HG02885 (cell line): ENCODE measurements around the gene HCFC1.
"Not testable (repeated sequence)": the region's sequence is repeated elsewhere in the genome, so short reads cannot be mapped to it uniquely, and the experiment has no call there.

Source experiments
- ATAC-seq: cut with Tn5 transposase; IDR thresholded peaks from one replicate; pipeline ENCODE4 v1.9.1; 2021; ENCODE audit warnings: mild to moderate bottlenecking; ENCODE audit not compliant: unreplicated experiment, poor library complexity

Gene HCFC1

DNA sequence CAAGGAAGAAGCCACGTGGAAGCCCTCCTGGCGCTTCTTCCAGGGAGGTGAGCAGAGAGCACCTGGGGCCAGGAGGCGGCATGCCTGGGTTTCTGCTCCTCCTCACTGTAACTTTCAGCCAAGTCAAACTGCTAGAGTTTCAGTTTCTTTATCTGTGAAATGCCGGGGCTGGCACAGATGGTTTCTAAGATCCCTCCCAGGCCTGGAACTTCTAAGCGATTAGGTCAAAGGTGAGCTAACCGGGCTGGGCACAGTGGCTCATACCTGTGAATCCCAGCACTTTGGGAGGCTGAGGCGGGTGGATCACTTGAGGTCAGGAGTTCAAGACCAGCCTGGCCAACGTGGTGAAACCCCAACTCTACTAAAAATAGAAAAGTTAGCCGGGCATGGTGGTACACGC, 8.8 kb upstream of the HCFC1 start:
- ATAC-seq, result not testable (repeated sequence)

DNA sequence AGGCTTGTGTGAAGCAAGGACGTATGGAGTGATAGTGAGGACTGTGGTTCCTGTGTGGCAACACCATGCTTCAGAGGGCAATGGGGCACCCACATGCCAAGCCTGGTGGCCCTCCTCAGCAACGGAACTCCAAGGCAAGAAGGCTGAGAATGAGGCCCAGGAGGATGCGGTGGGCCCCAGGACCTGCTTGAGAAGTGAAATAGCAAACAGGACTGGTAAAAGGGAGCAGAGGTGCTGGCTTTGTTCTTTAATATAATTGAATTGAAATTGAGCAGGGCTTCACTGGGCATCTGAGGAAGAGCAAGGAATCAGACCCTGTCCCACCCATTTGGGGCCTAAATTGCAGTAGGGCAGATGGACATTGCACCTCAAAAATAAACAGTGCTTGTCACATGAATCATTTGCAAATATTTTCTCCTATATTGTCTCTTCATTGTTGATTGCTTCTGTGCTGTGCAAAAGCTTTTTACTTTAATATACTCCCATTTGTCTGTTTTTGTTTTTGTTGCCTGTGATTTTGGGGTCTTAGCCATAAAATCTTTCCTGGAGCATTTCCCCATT, 3.2 kb upstream of the HCFC1 start:
- ATAC-seq, result no peak

DNA sequence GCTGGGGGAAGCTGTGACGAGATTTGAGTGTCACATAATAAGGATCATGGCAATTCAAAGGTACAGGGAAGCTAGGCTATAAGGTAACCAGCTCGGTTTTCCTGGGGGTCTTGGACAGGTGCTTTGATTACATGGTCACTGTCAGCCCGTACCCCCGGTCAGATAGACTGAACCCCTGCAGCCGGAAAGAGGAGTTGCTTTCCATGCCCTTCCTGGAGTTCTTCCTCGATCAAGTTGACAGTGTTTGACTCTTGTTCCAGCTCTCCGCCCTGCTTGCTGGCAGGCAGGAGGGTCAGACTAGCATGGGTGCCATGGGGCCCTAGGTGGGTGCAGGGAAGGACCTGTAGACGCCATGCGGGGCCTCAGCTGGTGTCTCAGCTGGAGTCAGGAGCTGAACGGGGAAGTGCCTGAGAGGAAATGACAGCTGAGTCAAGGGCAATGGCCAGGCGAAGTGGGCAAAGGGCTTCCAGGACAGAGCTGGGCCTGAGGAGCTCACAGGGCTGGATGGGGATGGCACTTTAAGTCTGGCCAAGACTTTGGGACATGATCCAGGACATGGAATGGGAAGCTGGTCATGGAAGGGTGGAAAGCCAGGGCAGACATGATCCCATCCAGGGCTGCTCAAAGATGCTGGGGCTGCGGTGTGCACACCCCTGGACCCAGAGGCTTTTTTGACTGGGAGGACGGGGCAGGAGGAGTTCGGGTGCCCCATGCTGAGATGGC, 2.5 kb upstream of the HCFC1 start:
- ATAC-seq, result no peak

DNA sequence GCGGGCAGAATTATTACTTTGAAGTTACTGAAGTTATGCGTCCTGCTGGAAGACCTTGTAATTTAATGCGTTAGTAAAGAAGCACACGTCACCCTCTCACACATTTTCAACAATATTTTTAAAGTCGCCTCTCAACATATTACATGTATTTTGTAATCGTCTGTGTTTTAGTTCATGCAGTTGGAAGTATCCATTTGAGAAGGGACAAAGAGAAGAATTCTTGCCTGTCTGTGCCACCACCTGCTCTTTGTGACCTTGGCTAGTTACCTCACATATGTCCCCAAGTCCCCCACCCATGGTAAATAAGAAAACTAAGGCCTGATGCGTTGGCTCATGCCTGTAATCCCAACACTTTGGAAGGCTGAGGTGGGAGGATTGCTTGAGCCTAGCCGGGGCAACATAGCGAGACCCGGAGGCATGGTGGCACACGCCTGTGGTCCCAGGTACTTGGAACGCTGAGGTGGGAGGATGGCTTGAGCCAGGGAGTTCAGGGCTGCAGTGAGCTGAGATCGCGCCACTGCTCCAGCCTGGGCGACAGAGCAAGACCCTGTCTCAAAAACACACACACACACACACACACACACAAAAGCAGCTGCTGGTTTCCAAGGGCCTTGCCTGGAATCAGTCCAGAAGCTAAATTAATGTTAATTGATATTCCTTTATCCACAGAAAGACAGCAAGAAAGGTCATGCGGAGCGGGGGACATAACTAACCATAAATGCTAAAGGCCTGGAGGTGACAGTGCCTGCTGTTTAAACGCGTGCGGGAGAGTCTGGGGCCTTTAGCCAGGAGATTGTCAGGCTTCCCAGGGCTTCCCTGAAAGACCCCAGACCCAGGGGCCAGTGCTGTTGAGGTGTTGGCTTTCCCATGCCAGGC, 1.7 kb upstream of the HCFC1 start:
- no peak for ATAC-seq

DNA sequence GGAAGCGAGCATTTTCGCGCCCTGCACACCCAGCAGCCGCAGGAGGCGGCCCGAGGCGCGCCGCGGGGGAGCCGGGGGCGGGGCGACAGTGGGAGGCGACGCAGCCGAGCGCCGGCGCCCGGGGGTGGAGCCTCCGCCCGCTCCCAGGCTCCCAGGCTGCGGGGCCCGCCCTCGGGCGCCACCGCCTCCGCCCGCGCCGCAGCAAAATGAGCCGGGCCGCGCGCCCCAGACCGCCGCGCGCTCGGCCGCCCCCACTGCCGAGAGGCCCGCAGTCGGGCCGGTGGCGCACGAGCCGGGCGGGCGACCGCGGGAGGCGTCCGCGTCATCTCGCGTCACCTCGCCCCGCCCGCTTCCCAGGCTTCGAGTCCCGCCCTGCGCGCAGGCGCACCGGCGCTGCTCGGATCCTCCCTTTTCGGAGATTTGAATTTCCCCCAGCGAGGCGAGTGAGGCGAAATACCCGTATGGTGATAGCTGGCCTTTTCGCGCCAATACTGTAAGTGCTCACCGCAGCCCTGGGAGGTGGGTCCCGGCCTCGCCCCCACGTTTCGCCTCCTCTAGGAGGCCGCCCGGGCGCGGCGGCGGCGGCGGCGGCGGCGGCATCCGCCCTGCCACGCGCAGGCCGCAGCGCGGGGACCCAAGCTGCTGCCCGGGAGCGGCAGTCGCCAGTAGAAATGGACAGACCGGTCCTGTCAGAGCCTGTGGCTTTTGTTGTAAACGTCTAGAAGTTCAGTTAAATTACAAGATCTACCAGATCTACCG, 929 bp upstream of the HCFC1 start, which contains the start of gene TMEM187:
Gene TMEM187 (plus strand): TSS at position 387 of the 759 bp plus-strand sequence. CDS start 9,309 bp downstream, outside the sequence.
- ATAC-seq, result peak; percentile 56

DNA sequence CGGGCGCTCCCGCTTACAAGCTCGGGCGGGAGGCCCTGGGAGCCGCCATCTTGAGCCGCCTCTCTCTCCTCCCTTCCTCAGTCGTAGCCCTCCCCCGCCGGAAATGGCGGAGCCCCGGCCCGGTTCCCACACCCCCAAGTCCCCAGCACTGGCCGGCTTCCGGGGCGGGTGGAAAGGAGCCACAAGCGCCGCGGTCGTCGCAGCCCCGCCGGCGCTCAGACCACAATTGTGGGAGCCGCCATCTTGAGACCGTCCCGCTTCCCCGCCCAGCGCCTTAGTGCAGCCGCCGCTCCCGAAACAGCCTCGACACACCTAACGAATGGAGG, 531 bp downstream of the HCFC1 start:
- ATAC-seq, result peak; percentile 40

DNA sequence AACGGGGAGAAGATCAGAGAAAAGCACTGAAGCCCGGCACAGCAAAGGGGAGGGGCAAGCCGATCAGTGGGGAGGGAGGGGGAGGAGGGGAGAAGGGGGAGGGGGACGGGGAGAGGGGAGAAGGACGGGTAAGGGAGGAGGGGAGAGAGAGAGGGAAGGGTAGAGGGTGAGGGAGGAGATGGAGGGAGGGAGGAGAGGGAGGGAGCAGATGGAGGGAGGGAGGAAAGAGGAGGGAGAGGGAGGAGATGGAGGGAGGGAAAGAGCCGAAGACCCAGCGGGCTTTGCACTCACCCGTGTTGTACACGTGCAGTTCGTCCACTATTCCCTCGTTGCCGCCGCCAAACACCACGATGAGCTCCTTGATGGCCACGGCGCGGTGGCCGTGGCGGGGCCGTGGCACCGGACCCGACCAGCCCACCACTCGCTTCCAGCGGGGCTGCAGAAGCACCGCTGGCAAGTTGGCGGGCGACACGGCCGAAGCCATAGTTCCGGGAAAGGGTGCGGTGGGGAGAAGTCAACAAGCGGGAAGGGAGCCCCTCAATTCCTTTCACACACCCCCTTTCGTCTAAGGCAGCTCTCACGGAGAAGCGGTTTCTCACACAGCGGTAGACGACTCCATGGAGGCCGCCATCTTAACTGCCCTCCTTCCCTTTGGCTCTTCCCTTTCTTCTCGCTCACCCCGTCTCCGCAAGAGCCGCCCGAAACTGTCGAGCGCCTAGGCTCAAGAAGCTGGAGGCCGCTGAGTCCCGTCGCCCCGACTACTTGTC, 1.1 kb downstream of the HCFC1 start:
- ATAC-seq, result no peak

DNA sequence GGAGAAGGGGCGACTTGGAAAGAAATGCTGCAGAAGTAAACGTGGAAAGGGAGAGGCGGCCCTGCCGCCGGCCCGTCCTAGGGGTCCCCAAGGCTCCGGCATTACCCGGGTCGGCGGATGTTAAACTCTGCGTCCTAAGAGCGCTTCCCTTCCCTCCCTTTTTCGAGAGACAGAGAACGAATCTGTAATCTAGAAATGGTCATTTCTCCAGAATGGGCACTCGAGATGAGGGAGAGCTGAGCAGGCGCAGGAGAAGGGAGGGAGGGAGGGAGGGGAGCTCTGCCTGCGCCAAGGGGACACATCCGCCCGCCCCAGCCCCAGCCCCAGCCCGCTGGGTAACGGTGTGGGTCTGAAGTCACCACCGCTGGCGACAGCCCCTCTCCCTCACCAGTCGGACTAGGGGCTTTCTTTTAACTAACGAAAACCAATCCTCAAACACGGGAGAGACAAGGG, 1.7 kb downstream of the HCFC1 start:
- ATAC-seq, result no peak

DNA sequence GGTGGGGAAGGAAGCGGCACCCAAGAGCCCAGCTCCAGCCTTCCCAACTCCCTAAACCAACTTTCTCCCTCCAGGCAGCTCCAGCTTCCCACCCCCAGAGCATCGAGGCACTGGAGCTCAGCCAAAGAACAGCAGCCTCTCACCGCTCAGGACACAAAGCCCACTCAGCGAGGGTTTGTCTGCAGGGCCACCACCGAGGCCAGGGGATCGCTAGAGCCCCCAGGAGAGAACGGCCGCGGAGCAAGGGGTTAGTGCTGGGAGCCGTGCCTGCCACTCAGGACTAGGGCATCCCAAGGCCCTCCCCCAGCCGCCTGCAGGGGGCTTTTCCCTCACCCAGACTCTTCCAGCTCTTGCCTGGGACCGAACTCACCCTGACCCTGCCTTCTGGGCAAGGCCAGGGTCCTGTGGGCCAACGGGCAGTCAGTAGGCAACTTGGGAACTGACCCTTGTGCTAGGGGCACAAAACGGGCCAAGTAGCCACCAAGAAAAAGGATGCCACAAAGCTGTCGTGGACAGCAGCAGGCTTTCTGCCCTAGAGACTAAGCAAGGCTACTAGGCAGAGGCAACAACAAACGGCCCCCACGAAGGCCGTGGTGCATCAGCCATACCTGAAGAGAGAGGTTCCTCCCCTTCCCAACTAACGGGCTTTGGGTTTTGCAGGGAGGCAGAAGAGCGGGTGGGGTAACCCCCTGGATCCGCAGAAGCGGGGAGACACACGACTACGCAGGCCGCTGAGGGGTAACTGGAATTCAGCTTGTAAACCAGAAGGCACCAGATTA, 2.3 kb downstream of the HCFC1 start:
- ATAC-seq, result no peak

DNA sequence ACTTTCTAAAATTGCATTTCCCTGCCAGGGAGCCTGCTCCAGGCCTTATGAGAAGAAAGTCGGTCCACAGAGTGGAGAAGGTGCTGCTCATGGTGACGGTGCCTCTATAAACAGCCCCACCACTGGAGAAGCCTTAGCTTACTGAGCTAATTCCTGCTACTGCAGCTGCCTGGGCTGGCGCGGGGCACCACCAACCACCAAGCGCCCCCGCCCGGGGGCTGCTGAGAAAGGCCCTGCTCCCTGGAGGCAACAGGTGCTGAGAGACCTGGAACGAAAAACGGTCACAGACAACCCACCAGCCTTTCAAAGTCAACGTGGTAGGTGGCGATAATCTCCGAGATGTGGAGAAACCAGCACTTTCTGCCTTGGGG, 2.9 kb downstream of the HCFC1 start:
- no peak for ATAC-seq

DNA sequence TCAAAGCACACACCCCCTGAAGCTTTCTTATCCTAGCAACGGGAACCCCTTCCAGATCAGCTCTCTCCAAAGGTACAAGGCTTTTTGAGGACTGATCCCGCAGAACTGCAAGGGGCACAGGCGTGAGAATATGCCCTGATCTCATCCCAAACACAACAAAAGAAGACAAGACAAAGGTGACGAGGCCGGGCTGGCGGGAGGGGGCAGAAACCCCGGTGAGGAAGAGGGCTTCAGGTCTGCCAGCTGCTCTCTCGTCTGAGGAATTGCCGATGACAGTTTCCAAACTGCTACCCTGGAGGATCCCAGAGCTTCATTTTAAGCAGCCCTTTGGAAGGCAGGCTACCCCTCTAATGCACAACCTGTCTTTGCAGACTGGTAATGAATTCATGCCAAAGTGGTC, 3.4 kb downstream of the HCFC1 start:
- no peak for ATAC-seq

DNA sequence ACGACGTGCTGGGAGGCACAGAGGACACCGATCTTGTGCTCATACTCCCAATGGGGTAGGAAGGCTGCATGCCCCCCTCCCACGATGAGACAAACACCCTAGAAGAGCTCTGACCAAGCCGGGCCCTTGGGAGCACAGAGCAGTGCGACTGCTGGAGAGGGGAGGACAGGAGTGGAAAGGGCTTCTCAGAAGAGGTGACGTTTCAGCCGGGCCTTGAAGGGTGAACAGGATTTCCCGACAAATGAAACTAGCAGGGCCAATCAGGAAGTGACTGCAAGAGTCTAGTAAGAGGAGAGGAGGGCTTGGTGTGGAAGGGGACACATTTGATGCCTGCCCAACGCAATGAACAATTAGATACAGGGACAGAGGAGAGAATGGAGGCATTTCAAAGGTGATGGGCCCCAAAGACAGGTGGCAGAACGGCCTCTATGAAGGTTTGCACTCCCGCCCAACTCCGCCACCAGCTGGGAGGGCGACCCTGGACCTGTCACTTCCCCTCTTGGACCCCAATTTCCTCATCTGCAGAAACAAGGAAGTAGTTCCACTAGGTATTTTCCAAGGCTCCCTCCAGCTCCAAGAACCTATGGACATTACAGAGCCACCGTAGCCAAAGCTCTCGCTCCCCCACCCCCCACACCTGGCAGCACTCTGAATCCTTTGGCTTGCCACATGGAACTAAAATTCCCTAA, 3.9 kb downstream of the HCFC1 start:
- ATAC-seq, result no peak

DNA sequence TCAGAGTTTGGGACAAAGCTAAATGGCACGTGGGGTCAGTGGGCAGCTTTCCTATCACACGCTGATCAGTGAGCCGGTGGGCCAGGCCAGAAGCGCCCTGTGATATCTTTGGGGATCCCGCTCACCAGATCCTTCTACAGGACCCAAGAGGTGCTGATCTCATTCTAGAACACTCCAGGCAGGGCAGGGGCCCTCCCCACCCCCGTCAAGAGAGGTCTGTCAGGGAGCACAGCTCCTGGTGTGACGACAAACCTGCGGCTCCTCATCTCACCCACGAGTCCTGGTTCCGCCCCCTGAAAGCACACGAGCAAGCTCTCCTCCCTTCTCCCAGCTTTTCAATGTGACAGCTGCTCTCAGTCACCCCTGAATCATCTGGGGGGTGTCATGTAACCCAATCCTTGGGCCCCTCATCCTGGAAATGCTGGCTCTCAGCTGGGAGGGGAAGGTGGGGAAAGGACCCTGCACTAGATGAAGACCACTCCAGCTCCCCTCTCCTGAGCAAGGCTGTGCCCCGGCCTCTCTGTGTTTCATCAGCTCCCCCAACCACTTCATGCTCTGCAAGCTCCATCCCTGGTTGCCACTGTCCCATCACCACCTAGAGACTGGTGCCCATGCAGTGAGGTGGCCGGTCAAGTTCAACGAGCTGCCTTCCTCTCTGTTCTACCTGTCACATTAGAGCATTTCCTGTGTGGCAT, 4.6 kb downstream of the HCFC1 start:
- ATAC-seq, result no peak

DNA sequence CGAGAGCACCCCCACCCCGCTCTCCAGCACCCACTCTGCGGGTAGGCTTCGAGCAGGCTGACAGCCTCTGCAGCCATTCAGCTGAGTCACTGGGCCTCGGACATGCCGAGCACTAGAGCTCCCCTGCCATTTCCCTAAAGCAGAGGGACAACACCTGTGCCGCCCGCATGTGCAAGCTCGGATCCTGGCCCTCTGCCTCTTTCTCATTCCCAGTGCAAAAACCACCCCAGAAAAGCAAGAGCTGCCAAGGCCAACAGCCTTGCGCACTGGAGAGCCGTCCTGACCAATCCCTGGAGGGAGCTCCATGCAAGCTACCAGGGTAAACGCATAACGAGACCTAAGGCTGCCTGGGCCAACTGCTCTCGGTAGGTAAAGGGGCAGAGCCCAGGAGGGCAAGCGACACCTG, 5.3 kb downstream of the HCFC1 start:
- no peak for ATAC-seq

DNA sequence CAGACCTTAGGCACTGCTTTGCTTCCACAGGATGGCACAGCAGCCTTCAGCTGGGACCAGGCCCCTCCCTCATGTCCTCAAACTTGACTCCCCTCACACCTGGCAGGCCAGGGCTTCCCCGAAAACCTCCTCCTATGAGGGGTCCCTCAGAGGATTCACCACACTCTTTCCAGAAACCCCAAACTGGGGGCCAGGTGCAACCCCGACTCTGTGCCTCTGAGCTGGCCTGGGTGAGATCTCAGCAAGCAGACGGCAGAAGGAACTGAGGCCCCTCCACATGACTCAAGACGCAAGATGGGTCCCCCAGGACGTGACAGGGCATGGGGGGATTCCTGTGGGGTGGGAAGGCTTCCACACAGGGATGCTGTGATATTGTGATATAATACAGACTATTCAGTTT, 6.2 kb downstream of the HCFC1 start:
- ATAC-seq, result no peak

DNA sequence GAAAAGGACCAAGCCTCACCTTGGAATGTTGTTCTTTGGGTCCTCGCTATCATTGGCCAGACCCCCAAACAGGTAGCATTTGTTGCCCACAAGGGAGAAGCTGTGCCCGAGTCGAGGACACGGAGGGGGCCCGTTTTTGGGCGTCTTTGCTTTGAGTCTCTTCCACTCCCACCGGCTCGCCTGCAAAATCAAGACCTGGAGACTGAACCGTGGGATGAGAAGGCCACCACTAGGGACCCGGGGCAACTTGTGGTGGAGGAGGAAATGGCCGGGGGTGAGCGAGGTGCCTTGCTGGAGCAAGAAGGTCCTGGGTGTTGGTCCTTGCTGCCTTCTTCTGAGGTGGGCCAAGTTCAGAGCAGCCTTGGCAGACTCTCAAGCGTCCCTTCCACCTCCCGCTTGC, 7.5 kb downstream of the HCFC1 start:
- ATAC-seq, result no peak

DNA sequence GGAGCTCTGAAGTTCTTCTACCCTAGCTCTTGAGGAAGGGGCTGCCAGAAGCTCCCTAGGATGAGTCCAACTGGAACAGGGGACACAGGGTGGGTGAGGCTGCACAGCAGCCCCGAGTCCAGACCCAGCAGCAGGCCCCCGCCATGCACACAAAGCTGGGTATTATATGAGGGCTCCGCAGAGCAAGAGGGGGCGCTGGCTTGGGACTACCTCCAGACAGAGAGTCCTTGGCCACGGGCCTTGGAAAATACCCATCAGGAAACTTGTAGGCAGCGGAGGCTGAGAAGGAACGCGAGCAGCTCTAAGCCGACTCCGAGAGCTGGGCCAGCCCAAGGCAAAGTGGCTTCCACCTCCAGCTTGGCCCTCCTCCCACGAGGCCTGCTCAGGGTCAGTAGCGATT, 8.1 kb downstream of the HCFC1 start:
- ATAC-seq, result no peak

DNA sequence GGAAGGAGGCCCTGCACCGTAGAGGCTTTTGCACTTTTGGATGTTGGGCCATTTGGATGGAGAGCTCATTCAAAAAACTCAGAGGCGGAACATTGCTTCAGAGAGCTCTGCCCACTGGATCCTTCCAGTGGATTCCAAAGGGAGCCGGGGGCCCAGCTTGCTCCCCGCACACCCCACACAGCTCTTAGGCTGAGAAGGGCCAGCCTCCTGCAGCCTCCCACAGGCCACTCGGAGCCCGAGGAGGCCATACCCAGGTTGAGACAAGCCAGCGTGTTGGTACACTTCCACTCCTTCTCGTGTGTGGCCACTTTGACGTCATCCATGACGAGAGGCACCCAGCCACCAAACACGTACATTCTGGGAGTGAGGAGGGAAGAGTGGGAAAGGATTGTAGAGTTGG, 10.3 kb downstream of the HCFC1 start:
- no peak for ATAC-seq
